Spleen (tissue), 13 donors: ENCODE results near the gene PTK7. TPM values are rescaled to one million over a fixed set of nuclear protein-coding genes. Genes with fewer than 3 reads are reported as not detected.

Experiments
- DNase-seq: peaks from one replicate; pipeline ENCODE4 v3.0.0-alpha.2; 2020
- H3K27ac ChIP-seq, 8 donors: fragments of 200-600 bp; sonication (generic) in 7 of 8; 1 replicate in 4 of 8; 2 replicates in 4 of 8; pipeline versions ENCODE4 v1.5.0 to v1.8.0; 2016 to 2021; ENCODE audit warnings: inconsistent platforms in 4 of 8, mild to moderate bottlenecking in 4 of 8, moderate library complexity in 1 of 8
- H3K27me3 ChIP-seq, 7 donors: fragments of 200-600 bp; sonication (generic) in 6 of 7; replicated peaks in 1 of 7; 1 replicate in 4 of 7; 2 replicates in 3 of 7; pipeline versions ENCODE4 v1.5.0 to v1.8.0; 2016 to 2021; ENCODE audit warnings: inconsistent platforms in 3 of 7, mild to moderate bottlenecking in 1 of 7
- H3K36me3 ChIP-seq, 6 donors: fragments of 200-600 bp; sonication (generic) in 5 of 6; 1 replicate in 4 of 6; 2 replicates in 2 of 6; pipeline versions ENCODE4 v1.5.0 to v1.8.0; 2016 to 2021; ENCODE audit warnings: inconsistent platforms in 2 of 6
- H3K4me1 ChIP-seq, 6 donors: fragments of 200-600 bp; sonication (generic) in 5 of 6; 1 replicate in 3 of 6; 2 replicates in 3 of 6; pipeline versions ENCODE4 v1.5.0 to v1.8.0; 2016 to 2021; ENCODE audit warnings: inconsistent platforms in 3 of 6
- H3K4me3 ChIP-seq, 8 donors: fragments of 200-600 bp; sonication (generic) in 7 of 8; 1 replicate in 4 of 8; 2 replicates in 4 of 8; pipeline versions ENCODE4 v1.5.0 to v1.8.0; 2016 to 2021; ENCODE audit warnings: inconsistent platforms in 4 of 8, mild to moderate bottlenecking in 4 of 8, moderate library complexity in 2 of 8
- H3K9me3 ChIP-seq, 8 donors: fragments of 200-600 bp; sonication (generic) in 7 of 8; 1 replicate in 4 of 8; 2 replicates in 4 of 8; pipeline versions ENCODE4 v1.5.0 to v1.8.0; 2016 to 2021; ENCODE audit warnings: inconsistent platforms in 4 of 8
- CTCF ChIP-seq, 11 experiments: fragments of 200-600 bp in 7 of 11; fragments of 450-650 bp in 4 of 11; sonication (generic) in 4 of 11; IDR thresholded peaks in 8 of 11; conservative IDR thresholded peaks in 3 of 11; 1 replicate in 7 of 11; 2 replicates in 4 of 11; pipeline versions ENCODE4 v1.4.0 to v1.8.0; 2016 to 2021; ENCODE audit warnings: antibody characterized with exemption in 11 of 11, inconsistent platforms in 4 of 11, mild to moderate bottlenecking in 1 of 11
- POLR2A ChIP-seq, 3 donors: fragments of 450-650 bp; IDR thresholded peaks; one replicate each; pipeline ENCODE4 v1.5.1; 2017; ENCODE audit warnings: antibody characterized with exemption in 3 of 3, mild to moderate bottlenecking in 1 of 3
- POLR2AphosphoS5 ChIP-seq, 3 donors: sonication (generic); formaldehyde crosslinking; IDR thresholded peaks; one replicate each; pipeline ENCODE4 v1.5.1; 2017; ENCODE audit warnings: antibody characterized with exemption in 3 of 3
- WGBS, 5 donors: extraction: QIAGEN DNeasy Blood & Tissue Kit in 3 of 5; methylation state at CpG; one replicate each; pipeline versions ENCODE4 v1.1.5 to v1.1.7; 2013 to 2018; 5-methylcytosine and 5-hydroxymethylcytosine counted together
- intact Hi-C: fragments of 100-400 bp; cut with DNase I; formaldehyde crosslinking; loops from one replicate; pipeline ENCODE4 v1.15.0; 2023; ENCODE audit warnings: low total_unique reads
- long read RNA-seq, 2 donors: transcript quantifications; one replicate each; lab custom pipeline, GENCODE V29; 2026
- polyA plus RNA-seq, 3 donors: library from polyadenylated mRNA; stranded (reverse); fragments of 200-250 nt; gene quantifications; one replicate each; pipeline ENCODE4 v1.2.1, GENCODE V29; 2013
- total RNA-seq, 7 donors: library from RNA; depleted of rRNA in 3 of 7; stranded (reverse); fragments of >200 nt in 3 of 7; fragmentation: NEBNext Ultra II Directional in 4 of 7; extraction: Animal tissue kit (Norgen Biotek cat#: 25700) in 4 of 7; gene quantifications; one replicate each; pipeline versions ENCODE4 v1.1.0 to v1.2.1, GENCODE V29; 2016 to 2021
- donor health status: healthy with polysubstance abuse.
- donor health status: DM: no; HTN: no; CAD: no; lungs with moderate emphysema.
- donor health status: DM: no; HTN: no; CAD: no.
- donor health status: Bipolar disorder and iron deficiency.
- donor health status: healthy.
- donor health status: DM: no; HTN: no; CAD: no.
- donor health status: DM: yes; HTN: yes; CAD: no.

Gene PTK7
- total RNA-seq (10 to 100 TPM; 20.4 to 66.4 (median 35.1) TPM), polyA plus RNA-seq (10 to 100 TPM in 1 of 3 donors, 1 to 10 TPM in 2; 6.0 to 13.0 (median 8.7) TPM)
- long read RNA-seq, donor 1, full-length matches to known transcripts = 10 of 32 reads
- long read RNA-seq, donor 1, partial matches to known transcripts = 22 of 32 reads
- long read RNA-seq, donor 1, other reads (novel, unspliced or antisense) = 0 of 32 reads
- long read RNA-seq, donor 2, full-length matches to known transcripts = 19 of 28 reads
- long read RNA-seq, donor 2, partial matches to known transcripts = 9 of 28 reads
- long read RNA-seq, donor 2, other reads (novel, unspliced or antisense) = 0 of 28 reads

DNA sequence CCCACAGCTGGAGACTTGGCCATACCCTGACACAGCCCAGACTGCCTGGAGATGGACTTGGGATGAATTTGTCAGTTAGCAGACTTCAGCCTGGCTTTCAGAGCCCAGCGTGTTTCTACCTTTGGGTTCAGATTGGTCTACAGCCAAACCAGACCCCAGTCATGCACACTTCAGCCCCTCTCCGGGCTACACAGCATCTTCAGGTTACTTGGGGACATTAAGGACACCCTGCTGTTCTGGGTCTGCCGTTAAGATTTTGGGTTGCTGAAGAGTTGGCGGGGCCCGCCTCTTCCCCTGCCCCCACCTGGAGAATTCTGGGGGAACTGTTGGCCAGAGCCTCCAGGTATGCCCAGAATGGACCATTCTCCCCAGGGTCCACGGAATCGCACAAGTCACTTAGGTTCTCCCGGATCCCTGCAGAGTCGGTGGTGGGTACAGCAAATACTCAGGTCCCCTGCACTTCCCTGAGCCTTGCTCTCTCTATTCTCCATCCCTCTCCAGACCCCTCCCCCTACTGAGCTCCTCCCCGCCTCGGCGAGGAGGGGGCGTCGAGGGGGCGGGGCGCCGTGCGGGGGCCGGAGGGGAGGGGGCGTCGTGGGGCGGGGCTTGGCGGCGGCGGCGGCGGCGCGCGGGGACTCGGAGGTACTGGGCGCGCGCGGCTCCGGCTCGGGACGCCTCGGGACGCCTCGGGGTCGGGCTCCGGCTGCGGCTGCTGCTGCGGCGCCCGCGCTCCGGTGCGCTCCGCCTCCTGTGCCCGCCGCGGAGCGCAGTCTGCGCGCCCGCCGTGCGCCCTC, at the start of gene PTK7:
Gene PTK7, plus strand, starts transcription at position 645 of the 794 bp plus-strand sequence. CDS start 175 bp downstream, outside the sequence.
- Histone ChIP-seq H3K9me3 (no peaks in the 10 kb centered on the region), H3K36me3 (peaks cover 0 to 45% (median 19%) of the 10 kb centered on the region in 6 donors), H3K4me3 (peak within 1 kb of the TSS; percentile 33 to 72 (median 52)), H3K27ac (peak within 1 kb of the TSS in 7 of 8 donors; percentile 61 to 83 (median 76)), H3K4me1 (peaks cover 0 to 30% (median 19%) of the 10 kb centered on the region in 6 donors), H3K27me3 (peaks cover 0 to 30% (median 18%) of the 10 kb centered on the region in 7 donors)
- intact Hi-C loops = no loop called here
- no peak for DNase-seq
- TF ChIP-seq POLR2A (IDR thresholded peaks at IDR 0.05) = no peak
- TF ChIP-seq CTCF (IDR thresholded peaks at IDR 0.05 in 8 of 11, conservative IDR thresholded peaks at IDR 0.05 in 3 of 11) = no peak
- no peak for TF ChIP-seq POLR2AphosphoS5 (IDR thresholded peaks at IDR 0.05)
- 3 to 17% (median 10%) methylated on average over 8 to 60 of the region's 60 CpGs for WGBS, 5 donors

- no peak overlapping the region for H3K4me3 ChIP-seq
- H3K9me3 ChIP-seq = no peaks in the 10 kb centered on the region
- intact Hi-C loops = no loop called here
- H3K36me3 ChIP-seq = peaks cover 0 to 85% (median 65%) of the 10 kb centered on the region in 6 donors
- no peak overlapping the region for H3K27ac ChIP-seq
- TF ChIP-seq POLR2A (IDR thresholded peaks at IDR 0.05) = no peak
- TF ChIP-seq CTCF (IDR thresholded peaks at IDR 0.05 in 8 of 11, conservative IDR thresholded peaks at IDR 0.05 in 3 of 11) = no peak
- no peak for TF ChIP-seq POLR2AphosphoS5 (IDR thresholded peaks at IDR 0.05)
- DNase-seq = no peak
- no peaks in the 10 kb centered on the region for H3K27me3 ChIP-seq
- WGBS, 5 donors = 90 to 97% (median 95%) methylated on average over 5 of the region's 5 CpGs
- peaks cover 9 to 32% (median 22%) of the 10 kb centered on the region in 6 donors for H3K4me1 ChIP-seq
Observed at GRCh38 chr6:43026365-43026764, 49.7 kb upstream of the PTK7 start.

- no peaks in the 10 kb centered on the region for H3K9me3 ChIP-seq
- 88 to 97% (median 93%) methylated on average over 9 of the region's 9 CpGs for WGBS, 5 donors
- intact Hi-C loops = no loop called here
- H3K4me1 ChIP-seq = peaks cover 0 to 9% (median 3%) of the 10 kb centered on the region in 6 donors
- H3K27ac ChIP-seq = no peak overlapping the region
- peaks cover 0 to 100% (median 81%) of the 10 kb centered on the region in 6 donors for H3K36me3 ChIP-seq
- no peak for DNase-seq
- TF ChIP-seq CTCF (IDR thresholded peaks at IDR 0.05 in 8 of 11, conservative IDR thresholded peaks at IDR 0.05 in 3 of 11) (no peak), POLR2AphosphoS5 (IDR thresholded peaks at IDR 0.05) (no peak), POLR2A (IDR thresholded peaks at IDR 0.05) (no peak)
- H3K27me3 ChIP-seq = no peaks in the 10 kb centered on the region
- no peak overlapping the region for H3K4me3 ChIP-seq
Observed at GRCh38 chr6:43029120-43029519, 47.0 kb upstream of the PTK7 start.

GRCh38 chr6:43032326-43032725, 43.8 kb upstream of the PTK7 start:
- H3K27ac ChIP-seq = no peak overlapping the region
- DNase-seq = no peak
- no peaks in the 10 kb centered on the region for H3K4me1 ChIP-seq
- H3K27me3 ChIP-seq = no peaks in the 10 kb centered on the region
- no peak overlapping the region for H3K4me3 ChIP-seq
- no peak for TF ChIP-seq CTCF (IDR thresholded peaks at IDR 0.05 in 8 of 11, conservative IDR thresholded peaks at IDR 0.05 in 3 of 11)
- TF ChIP-seq POLR2A (IDR thresholded peaks at IDR 0.05) = no peak
- TF ChIP-seq POLR2AphosphoS5 (IDR thresholded peaks at IDR 0.05) = no peak
- WGBS, 5 donors = 92 to 97% (median 94%) methylated on average over 4 of the region's 4 CpGs
- H3K9me3 ChIP-seq = no peaks in the 10 kb centered on the region
- peaks cover 0 to 100% (median 79%) of the 10 kb centered on the region in 6 donors for H3K36me3 ChIP-seq
- intact Hi-C loops = no loop called here
